Lower leg skin (tissue), 3 donors: ENCODE results near the gene C1QC.

Experiments
- POLR2A ChIP-seq, 2 donors: fragments of 450-650 bp; IDR thresholded peaks; one replicate each; pipeline ENCODE4 v1.6.1; 2016 to 2017; ENCODE audit warnings: antibody characterized with exemption in 2 of 2, mild to moderate bottlenecking in 1 of 2, moderate library complexity in 1 of 2
- TF ChIP-seq, protein P1 (sequence below), 3 donors: fragments of 450-650 bp; IDR thresholded peaks; one replicate each; pipeline ENCODE4 v1.5.1; 2016; ENCODE audit warnings: antibody characterized with exemption in 3 of 3, mild to moderate bottlenecking in 3 of 3, moderate library complexity in 2 of 3

DNA sequence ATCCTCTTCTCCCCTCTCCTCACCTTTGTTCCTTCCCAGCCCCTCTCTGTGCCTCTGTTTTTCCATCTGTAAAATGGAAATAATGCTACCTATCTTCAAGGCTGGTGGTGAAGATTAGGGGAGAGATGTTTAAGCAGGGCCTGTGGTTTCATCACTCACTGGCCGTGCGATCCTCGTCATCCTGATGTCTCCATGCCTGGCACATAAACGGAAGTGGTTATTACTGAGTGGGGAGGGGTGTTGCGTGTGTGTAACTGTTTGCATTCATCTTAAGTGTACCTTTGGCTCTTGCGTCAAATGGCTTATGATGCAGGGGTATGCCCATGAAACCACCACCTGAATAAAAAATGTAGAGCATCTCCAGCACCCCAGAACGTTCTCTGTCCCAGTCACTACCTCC is 24.2 kb upstream of the C1QC start:
- TF ChIP-seq, protein P1, sequence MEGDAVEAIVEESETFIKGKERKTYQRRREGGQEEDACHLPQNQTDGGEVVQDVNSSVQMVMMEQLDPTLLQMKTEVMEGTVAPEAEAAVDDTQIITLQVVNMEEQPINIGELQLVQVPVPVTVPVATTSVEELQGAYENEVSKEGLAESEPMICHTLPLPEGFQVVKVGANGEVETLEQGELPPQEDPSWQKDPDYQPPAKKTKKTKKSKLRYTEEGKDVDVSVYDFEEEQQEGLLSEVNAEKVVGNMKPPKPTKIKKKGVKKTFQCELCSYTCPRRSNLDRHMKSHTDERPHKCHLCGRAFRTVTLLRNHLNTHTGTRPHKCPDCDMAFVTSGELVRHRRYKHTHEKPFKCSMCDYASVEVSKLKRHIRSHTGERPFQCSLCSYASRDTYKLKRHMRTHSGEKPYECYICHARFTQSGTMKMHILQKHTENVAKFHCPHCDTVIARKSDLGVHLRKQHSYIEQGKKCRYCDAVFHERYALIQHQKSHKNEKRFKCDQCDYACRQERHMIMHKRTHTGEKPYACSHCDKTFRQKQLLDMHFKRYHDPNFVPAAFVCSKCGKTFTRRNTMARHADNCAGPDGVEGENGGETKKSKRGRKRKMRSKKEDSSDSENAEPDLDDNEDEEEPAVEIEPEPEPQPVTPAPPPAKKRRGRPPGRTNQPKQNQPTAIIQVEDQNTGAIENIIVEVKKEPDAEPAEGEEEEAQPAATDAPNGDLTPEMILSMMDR (IDR thresholded peaks at IDR 0.05), result no peak
- no peak for TF ChIP-seq POLR2A (IDR thresholded peaks at IDR 0.05)
